ENCODE results near the gene CRYL1.

DNA sequence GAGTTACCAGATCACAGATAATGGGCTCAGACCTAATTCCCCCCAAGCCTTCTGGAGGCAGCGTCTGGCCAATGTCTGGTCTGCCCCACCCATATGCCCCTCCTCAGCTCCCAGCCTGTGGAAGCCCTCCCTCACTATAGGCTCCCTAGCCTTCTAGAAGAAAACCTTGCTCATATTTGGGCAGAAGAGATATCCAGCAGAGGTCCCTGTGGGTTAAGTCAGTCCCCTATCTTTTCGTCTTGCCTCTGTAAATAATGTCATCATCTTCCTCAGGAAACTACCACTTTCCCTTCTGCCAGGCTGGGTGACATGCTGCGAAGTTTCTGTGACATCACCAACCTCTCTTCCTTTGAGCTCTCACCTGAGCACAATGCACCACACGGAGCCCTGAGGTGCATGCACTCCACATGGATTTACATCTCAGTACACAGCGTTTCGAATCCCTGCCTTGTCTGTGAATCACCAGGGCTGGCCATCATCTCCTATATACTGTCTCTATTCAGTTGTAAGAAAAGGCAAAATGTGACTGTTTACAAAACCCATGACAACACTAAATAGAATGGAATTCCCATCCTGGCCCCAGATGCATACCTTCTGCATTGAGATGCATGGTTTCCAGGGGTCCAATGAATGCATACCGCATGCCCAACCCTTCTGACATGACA is 112.8 kb downstream of the CRYL1 start:
- TF ChIP-seq, protein P1, sequence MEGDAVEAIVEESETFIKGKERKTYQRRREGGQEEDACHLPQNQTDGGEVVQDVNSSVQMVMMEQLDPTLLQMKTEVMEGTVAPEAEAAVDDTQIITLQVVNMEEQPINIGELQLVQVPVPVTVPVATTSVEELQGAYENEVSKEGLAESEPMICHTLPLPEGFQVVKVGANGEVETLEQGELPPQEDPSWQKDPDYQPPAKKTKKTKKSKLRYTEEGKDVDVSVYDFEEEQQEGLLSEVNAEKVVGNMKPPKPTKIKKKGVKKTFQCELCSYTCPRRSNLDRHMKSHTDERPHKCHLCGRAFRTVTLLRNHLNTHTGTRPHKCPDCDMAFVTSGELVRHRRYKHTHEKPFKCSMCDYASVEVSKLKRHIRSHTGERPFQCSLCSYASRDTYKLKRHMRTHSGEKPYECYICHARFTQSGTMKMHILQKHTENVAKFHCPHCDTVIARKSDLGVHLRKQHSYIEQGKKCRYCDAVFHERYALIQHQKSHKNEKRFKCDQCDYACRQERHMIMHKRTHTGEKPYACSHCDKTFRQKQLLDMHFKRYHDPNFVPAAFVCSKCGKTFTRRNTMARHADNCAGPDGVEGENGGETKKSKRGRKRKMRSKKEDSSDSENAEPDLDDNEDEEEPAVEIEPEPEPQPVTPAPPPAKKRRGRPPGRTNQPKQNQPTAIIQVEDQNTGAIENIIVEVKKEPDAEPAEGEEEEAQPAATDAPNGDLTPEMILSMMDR (IDR thresholded peaks at IDR 0.05; ENCODE audit: low read depth, low read length): no peak
- no peak for TF ChIP-seq POLR2A (IDR thresholded peaks at IDR 0.05; ENCODE audit: extremely low read depth, insufficient read length)

Measured in NB4 (cell line).